Skeletal muscle tissue (tissue), 4 donors: Measurements from ENCODE around the gene NEURL3. TPM values are rescaled to one million over a fixed set of nuclear protein-coding genes. Genes with fewer than 3 reads are reported as not detected.
"Not testable (repeated sequence)": the region's sequence is repeated elsewhere in the genome, so short reads cannot be mapped to it uniquely, and the experiment has no call there.

Experiments used
- H3K27ac ChIP-seq: one replicate; pipeline ENCODE4 v1.7.0; 2013; ENCODE audit warnings: mild to moderate bottlenecking, low read depth, low read length, inconsistent platforms
- H3K27me3 ChIP-seq, 3 donors: one replicate each; pipeline ENCODE4 v1.7.0; 2013; ENCODE audit warnings: low read length in 3 of 3; ENCODE audit not compliant: control insufficient read depth in 3 of 3, insufficient read depth in 3 of 3
- H3K36me3 ChIP-seq, 3 donors: one replicate each; pipeline ENCODE4 v1.7.0; 2013; ENCODE audit warnings: low read length in 3 of 3; ENCODE audit not compliant: control insufficient read depth in 3 of 3, insufficient read depth in 3 of 3
- H3K4me1 ChIP-seq, 3 donors: one replicate each; pipeline ENCODE4 v1.7.0; 2013; ENCODE audit warnings: low read length in 3 of 3, mild to moderate bottlenecking in 3 of 3; ENCODE audit not compliant: control insufficient read depth in 3 of 3, insufficient read depth in 3 of 3
- H3K4me3 ChIP-seq, 3 donors: one replicate each; pipeline ENCODE4 v1.7.0; 2013; ENCODE audit warnings: low read length in 3 of 3
- H3K9ac ChIP-seq, 3 donors: one replicate each; pipeline ENCODE4 v1.7.0; 2013; ENCODE audit warnings: low read length in 3 of 3, mild to moderate bottlenecking in 3 of 3, moderate library complexity in 2 of 3, low read depth in 1 of 3
- H3K9me3 ChIP-seq, 3 donors: one replicate each; pipeline ENCODE4 v1.7.0; 2013; ENCODE audit warnings: low read length in 3 of 3; ENCODE audit not compliant: control insufficient read depth in 3 of 3
- total RNA-seq: library from RNA; depleted of rRNA; stranded (reverse); fragments of >200 nt; gene quantifications from one replicate; pipeline ENCODE4 v1.2.3, GENCODE V29; 2014
- donor health status: Osteomylitis.

The NEURL3 gene
- total RNA-seq, 1 donor from 2014 or later: not detected

DNA sequence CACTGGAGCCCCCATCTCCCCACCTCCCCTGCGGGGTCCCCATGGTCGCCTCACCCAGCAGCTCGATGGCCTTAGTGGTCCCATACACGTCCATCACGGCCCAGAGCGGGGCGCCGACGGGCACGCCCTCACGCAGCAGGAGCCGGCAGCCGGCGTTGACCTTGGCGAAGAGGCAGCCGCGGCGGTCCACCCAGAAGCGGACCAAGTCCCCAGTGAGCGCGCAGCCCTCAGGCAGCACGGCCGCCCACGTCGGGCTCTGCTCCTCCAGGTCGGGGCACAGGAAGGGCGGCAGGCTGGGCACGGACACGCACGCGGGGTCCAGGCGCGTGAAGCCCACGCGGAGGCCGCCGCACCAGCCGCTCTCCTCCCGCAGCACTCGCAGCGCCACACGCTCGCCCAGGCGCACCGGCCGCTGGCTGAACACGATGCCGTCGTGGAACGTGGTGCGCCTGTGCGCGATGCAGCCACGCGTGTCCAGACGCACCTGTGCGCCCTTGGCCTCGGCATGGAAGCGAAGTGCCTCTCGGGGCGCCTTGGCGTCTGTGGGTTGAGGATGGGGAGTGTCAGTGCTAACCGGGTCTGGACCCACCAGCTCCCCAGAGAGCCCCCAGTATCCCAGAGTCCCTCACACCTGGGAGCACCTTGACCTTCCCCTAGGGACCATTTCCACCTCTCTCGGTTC, 4.6 kb downstream of the NEURL3 start:
- Histone ChIP-seq H3K9ac (no peak overlapping the region), H3K9me3 (no peaks in the 10 kb centered on the region), H3K4me1 (peaks cover 3 to 22% (median 20%) of the 10 kb centered on the region in 3 donors), H3K27ac (no peak overlapping the region), H3K36me3 (no peaks in the 10 kb centered on the region), H3K4me3 (no peak overlapping the region), H3K27me3 (peaks cover 28 to 37% (median 37%) of the 10 kb centered on the region in 3 donors)

DNA sequence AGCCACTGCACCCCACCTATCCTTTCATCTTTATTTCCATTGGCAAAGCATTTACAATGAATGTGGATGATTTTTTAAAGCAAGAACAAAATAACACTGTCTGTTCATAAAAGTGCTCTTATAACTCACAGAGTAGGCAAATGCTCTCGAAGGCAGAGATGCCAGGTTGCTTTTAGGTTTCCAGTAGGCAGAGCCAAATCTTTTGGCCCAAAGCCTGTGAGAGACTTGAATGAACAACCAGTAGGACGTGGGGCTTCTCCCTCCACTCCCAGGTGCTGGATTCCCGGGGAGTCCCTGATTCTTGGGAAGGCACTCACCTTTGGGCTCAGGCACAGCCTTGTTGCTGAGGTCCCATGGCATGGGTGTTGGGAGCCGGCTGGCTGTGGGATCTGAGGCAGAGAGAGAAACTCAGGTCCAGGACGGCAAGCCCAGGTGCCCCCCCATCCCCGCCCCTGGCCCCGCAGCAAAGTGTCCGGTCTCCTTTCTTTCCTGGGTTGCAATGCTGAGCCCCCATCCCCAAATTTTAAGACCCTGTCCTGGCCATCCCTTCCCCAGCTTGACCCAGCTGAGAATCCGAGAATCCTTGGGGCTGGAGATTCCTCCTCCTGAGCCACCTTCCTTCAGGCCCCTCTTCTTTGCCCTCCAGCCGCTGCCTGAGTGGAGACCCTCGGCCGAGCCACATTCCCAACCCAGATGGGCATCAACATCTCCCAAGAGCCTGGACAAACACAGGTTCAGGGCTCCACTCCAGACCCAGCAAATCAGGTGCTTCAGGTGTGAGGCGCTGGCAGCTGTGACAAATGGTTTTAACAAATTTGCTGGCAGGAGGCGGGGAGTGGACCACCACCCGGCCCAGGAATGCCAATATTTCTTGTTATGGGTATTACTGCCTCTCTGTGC, 5.8 kb downstream of the NEURL3 start:
- Histone ChIP-seq H3K27me3 (peaks cover 28 to 37% (median 37%) of the 10 kb centered on the region in 3 donors), H3K9ac (no peak overlapping the region), H3K4me3 (no peak overlapping the region)

GRCh38 chr2:96498611-96499010, 6.5 kb downstream of the NEURL3 start:
- not testable (repeated sequence) for H3K9me3 ChIP-seq, H3K4me3 ChIP-seq, H3K27ac ChIP-seq, H3K36me3 ChIP-seq, H3K9ac ChIP-seq
- Histone ChIP-seq H3K4me1 (peaks cover 0 to 15% (median 13%) of the 10 kb centered on the region in 3 donors), H3K27me3 (peaks cover 28 to 37% (median 37%) of the 10 kb centered on the region in 3 donors)

More for the DNA sequence above, 5.8 kb downstream of the NEURL3 start:
- Histone ChIP-seq H3K36me3 (no peaks in the 10 kb centered on the region), H3K9me3 (no peaks in the 10 kb centered on the region), H3K27ac (no peak overlapping the region), H3K4me1 (peaks cover 0 to 15% (median 13%) of the 10 kb centered on the region in 3 donors)

DNA sequence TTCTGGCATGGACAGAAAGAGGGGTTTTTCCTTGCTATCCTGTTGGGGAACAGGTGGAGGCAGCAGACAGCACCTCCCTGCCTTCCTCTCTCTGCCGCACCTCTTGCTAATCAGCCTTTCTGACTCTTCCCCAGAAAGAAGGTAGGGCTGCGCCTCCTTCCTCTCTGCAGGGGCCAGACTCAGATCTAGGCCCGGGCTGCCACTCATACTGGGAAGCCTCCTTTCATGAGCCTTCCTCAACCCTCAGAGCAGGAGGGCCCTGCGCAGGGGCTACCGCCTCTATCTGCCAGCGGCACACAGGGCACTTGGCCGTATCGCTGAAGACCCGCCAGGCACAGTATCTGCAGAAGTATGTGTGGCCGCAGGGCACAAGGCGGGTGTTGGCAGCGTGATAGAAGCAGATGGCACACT, 7.1 kb downstream of the NEURL3 start:
- Histone ChIP-seq H3K9ac (no peak overlapping the region), H3K27me3 (peaks cover 28 to 37% (median 36%) of the 10 kb centered on the region in 3 donors), H3K4me1 (peaks cover 0 to 15% (median 11%) of the 10 kb centered on the region in 3 donors), H3K27ac (no peak overlapping the region), H3K36me3 (no peaks in the 10 kb centered on the region), H3K4me3 (no peak overlapping the region), H3K9me3 (no peaks in the 10 kb centered on the region)

GRCh38 chr2:96495982-96496629, 9.1 kb downstream of the NEURL3 start:
- peaks cover 17 to 19% (median 19%) of the 10 kb centered on the region in 3 donors for H3K27me3 ChIP-seq
- H3K4me3 ChIP-seq: no peak overlapping the region
- no peaks in the 10 kb centered on the region for H3K9me3 ChIP-seq
- H3K36me3 ChIP-seq: no peaks in the 10 kb centered on the region
- no peaks in the 10 kb centered on the region for H3K4me1 ChIP-seq
- H3K27ac ChIP-seq: no peak overlapping the region
- H3K9ac ChIP-seq: no peak overlapping the region

GRCh38 chr2:96494188-96494587, 11.0 kb downstream of the NEURL3 start:
- Histone ChIP-seq H3K27me3 (peaks cover 0 to 5% (median 2%) of the 10 kb centered on the region in 3 donors), H3K36me3 (no peaks in the 10 kb centered on the region), H3K4me1 (no peaks in the 10 kb centered on the region), H3K9me3 (no peaks in the 10 kb centered on the region), H3K4me3 (no peak overlapping the region), H3K9ac (no peak overlapping the region), H3K27ac (no peak overlapping the region)

GRCh38 chr2:96493072-96493471, 12.1 kb downstream of the NEURL3 start:
- peaks cover 0 to 5% (median 0%) of the 10 kb centered on the region in 3 donors for H3K27me3 ChIP-seq
- no peaks in the 10 kb centered on the region for H3K9me3 ChIP-seq
- no peak overlapping the region for H3K27ac ChIP-seq
- no peaks in the 10 kb centered on the region for H3K4me1 ChIP-seq
- no peak overlapping the region for H3K4me3 ChIP-seq
- H3K36me3 ChIP-seq: no peaks in the 10 kb centered on the region
- no peak overlapping the region for H3K9ac ChIP-seq

GRCh38 chr2:96491860-96492497, 13.2 kb downstream of the NEURL3 start:
- H3K9me3 ChIP-seq: no peaks in the 10 kb centered on the region
- H3K36me3 ChIP-seq: no peaks in the 10 kb centered on the region
- no peaks in the 10 kb centered on the region for H3K27me3 ChIP-seq
- H3K27ac ChIP-seq: no peak overlapping the region
- H3K9ac ChIP-seq: no peak overlapping the region
- H3K4me1 ChIP-seq: no peaks in the 10 kb centered on the region
- no peak overlapping the region for H3K4me3 ChIP-seq

DNA sequence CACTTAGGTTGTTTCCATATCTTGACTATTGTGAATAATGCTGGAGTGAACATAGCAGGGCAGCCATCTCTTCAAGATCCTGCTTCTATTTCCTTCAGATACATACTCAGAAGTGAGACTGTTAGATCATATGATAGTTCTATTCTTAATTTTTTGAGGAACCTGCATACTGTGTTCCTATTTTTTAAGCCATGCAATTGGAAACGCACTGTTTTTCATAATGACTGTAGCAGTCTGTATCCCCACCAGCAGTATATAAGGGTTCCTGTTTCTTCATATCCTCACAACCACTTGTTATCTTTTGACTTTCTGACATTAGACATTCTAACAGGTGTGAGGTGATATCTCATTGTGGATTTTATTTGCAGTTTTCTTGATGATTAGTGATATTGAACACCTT, 15.5 kb downstream of the NEURL3 start:
- no peaks in the 10 kb centered on the region for H3K9me3 ChIP-seq

More for the DNA sequence above, 15.5 kb downstream of the NEURL3 start:
- Histone ChIP-seq H3K4me1 (peaks cover 8 to 14% (median 10%) of the 10 kb centered on the region in 3 donors), H3K9ac (no peak overlapping the region), H3K27me3 (no peaks in the 10 kb centered on the region), H3K36me3 (no peaks in the 10 kb centered on the region), H3K4me3 (no peak overlapping the region), H3K27ac (no peak overlapping the region)
